AG20443 (cell line): Measurements from ENCODE around the gene PAX5.

ENCODE experiments used
- DNase-seq: peaks from one replicate; pipeline ENCODE4 v3.0.0; 2012; ENCODE audit warnings: low spot score, mixed read lengths

The PAX5 gene

DNA sequence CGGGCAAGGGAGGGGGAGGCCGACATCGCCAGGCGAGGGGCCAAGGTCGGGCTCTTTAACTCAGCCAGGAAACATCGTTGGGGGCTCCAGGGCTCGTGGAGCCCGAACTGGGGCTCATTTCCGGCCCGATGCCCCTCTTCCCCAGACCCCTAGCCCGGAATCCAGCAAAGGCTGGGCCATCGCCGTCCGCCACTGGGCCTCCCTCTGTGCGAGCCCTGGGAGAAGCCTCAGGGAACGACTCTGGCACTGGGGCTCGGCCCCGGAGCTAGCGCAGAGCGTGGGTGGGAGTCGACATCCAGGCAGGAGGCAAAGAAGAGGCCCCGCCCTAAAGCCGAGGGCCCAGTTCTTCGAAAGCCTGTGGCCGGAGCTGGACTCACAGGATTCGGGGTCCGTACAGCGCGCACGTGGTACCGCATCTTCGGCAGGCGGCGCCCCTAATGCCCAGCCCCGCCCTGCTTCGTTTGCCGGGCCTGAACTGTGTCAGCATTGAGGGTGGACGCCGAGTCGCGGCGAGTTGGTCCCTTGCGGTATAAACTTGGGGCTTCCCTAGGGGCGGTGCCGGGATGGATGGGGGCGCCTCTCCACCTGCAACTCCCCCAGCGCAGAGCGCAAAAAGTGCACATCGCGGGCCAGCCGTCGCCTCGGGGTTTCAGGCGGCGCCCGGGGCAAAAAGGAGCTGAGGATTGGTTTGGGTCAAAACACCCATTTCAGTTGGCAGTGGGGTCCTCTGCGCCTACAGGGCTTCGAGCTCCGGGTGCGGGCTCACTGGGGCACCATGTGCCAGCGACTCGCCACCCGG, 3.6 kb upstream of the PAX5 start:
- no peak for DNase-seq

DNA sequence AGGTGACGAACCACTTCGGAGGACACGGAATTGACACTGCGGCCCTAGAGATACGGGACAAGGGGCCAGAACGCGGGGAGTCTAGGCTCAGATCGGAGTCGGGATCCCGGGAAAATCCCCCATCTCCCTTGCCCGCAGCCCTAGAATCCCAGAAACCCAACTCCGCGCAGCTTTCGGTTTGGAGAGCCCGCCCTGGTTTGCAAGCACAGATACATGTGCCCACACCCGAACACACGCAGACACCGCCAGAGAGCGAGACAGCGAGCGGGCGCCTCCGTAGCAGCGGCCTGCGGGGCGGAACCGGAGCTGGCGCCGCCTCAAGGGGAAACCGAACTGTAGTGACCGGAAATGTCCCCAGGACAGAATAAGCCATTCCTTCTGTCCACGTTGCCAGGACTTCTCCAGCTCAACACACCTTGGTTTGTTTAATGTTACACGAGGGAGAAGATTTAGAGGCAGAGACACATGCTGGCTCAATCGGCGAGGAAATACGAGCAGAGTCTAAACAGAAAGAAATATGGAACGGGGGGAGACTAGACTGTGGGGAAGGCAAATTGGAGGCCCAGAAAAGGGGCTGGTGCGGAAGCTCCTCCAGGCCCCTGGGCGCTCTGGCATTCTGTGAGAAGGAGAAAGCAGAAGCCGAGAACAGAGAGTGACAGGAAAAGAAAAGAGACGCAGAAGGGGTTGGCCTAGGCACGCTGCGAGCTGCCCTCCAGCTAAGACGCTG, 2.9 kb upstream of the PAX5 start:
- peak; percentile 59 for DNase-seq

DNA sequence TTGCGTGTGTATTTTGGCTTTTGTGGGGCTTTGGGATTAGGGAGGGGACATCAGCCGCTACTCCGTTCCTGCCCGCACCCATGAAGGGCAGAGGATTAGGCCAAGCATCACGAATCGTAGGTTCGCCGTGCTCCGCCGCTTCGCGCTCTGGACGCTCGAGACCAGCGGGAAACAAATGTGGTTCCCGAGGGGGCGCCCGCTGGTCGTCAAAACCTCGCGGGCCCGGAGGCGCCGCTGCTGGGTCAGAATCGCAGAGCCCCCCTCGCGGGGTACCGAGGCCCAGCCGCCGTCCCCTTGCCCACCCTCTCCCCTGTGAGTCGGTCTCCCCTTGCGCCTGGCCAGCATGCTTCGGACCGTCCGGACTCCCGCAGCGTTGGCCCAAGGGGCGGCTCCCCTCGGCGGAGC, 2.3 kb upstream of the PAX5 start:
- DNase-seq = no peak

DNA sequence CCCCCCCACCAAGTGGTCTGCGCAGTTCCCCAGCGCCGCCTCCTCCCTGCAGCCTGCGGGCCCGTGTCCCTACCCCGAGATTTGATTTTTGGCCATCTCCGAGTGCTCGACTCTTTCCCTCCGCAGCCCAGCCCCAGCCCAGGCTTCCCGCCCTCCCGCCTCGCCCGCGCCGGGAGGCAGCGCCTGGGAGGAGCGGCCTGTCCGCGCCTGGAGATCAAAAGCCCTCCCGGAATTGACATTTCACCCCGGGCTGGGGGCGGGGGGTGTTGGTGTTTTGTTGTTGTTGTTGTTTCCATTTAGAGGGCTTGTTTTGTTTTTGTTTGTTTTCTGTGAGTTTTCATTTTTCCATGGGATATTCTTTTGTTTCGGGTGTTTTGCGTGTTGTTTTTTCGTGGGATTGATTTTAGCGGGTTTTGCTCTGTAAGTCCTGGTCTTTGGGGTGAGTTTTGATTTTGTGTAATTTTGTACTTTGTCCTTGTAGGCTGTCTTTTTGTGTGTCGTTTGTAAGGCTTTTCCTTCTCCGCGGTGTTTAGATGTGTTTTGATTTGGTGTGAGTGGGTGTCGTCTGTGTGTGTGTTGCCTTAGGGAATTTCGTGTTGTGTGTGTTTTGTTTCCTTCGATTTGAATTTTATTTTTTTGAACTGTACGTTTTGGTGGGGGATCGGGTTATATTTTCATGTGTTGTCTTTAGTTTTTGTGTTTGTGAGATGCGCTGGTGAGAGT, 1.7 kb upstream of the PAX5 start:
- no peak for DNase-seq

DNA sequence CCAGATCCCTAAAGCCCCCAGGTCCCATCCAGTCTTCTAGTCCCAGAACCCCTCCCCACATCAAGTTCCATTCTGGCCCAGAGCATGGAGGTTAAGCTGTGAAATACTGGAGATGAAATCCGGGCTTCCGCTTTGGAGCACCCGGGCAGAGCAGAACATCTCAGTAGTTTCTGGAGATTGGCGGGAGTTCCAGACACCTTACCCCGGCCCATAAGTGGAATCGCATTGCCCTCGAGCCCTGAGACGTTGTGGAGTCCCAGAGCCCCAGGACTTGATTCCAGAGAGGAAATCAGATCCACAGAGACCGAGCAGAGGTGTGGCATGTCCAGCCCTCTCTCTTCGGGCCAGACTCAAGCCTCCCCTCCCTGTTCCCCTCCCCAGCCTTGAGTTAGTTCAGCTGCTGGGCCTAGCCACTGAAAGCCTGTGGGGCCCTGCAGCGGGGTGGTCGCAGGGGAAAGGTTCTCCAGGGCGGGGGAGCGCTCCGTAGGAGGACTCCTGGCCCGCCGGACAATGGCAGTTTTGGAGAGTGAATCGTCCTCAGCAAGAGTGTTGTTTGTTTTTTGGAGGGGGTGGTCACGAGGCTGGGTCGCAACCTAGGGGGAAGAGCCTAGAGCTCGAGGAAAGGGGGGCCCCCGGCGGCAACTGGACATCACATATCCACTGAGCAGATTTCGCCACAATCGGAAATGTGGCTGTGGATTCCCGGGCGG, 1.0 kb upstream of the PAX5 start:
- no peak for DNase-seq

DNA sequence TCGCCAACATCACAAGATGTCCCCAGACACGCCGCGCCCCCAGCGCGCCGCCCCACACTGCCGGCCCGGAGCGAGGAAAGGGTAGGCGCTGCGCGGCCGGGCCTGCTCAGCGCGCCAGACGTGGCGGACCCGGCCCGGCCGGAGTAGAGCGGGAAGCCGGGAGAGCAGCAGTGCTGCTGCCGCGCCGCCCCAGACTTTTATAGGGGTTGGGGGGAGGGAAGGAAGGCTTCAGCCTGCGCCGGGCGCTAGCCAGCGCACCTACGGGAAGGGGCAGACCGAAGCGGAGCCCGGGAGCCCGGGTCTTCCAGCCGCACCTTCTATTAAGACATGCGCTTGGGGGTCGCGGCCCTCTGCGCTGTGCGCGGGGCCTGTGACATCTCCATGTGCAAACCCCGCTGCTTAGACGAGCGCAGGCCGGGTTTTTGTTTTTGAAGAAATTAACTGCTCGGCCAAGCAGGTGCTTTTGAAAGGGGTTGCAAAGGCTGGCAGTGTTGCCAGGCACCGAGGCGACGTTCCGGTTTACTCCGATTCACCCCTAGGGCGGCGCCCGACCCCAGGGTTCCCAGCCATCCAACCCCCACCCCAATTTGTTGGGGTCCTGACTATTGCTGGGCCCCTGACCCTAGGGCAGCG, 353 bp upstream of the PAX5 start:
- peak; percentile 53 for DNase-seq

DNA sequence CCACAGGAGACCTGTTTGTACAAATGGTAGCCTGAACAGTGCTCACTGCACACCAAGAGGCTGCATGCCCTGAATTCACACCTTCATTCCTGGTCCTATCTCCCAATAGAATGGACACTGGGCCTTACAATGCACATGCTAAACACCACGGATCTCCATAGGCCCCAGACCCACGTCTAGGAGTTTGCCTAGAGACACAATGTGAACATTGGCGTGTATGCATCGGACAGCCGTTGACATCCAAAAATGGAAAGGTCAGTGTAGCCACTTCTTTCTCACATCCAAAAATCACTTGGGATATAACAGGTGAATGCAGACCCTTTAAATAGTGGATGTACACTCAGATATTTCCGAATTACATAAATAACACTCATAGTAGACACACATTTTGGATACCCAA, 927 bp downstream of the PAX5 start:
- no peak for DNase-seq

DNA sequence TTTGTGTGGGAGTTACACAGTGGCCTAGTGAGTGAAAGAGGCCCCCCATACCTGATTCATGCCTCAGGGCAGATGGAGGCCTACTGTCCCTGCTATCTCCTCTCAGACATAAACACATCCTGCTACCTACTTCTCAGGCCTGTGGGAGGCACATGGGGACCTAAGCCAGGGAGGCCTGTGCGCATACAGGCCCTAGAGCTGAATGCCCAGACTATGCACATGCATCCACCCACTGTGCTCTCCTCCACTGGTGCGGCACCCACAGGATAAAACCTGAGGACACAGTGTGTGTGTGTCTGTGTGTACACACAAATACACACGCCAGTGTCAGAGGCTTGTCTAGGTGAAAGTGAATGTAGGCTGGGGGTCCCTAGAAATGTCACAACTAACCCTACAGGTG, 1.4 kb downstream of the PAX5 start:
- DNase-seq = no peak

DNA sequence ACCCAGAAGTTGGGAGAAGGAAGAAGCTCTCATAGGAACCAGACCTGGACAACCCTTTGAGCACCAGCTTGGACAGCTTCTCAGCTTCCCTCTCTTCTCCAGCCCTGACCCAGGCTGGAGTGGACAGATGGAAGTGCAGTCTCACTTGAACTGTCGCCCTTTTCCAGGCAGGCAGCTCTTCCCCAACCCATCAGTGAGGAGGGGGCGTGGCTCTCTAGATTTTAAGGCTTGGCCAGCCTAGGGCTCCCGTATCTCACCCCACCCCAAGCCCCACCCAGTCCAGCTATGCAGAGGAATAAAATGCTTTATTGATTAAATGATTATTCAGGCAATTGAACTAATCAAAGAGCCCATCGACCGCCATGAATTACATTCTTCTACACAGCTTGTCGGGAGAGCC, 2.2 kb downstream of the PAX5 start:
- DNase-seq = no peak

DNA sequence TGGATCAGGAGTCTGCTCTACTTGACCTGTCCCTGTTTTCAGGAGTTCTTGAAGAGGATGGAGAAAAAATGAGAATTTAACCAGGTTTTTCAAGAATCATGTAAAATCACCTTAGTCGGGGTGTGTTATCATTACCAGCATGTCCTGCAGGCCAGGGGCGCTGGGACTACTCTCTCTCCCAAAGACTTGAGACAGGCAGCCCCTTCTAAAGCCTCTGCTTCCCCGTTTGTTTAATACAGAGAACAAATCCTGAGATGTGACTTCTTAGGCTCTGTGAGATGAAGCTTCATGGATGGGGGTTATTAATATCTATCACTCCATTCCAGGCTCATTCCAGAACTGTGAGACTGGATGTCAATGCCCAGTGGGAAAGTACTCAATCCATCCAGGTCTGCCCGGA, 3.0 kb downstream of the PAX5 start:
- DNase-seq = no peak

DNA sequence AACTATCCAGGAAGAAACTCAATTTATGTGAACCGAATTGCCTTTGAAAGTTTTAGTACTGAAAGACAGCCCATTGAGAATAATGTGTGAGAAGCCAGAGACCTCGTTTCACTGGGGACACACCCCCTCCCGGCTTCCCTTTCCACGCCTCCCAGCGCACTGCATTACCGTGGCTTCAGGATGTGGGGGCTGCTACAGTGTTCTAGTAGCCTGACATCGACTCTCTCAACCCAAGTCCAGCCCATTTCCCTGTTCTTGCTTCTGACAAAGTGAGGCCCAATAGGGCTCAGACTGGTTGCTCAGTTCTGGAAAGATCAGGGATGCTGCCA, 3.5 kb downstream of the PAX5 start:
- DNase-seq = no peak

DNA sequence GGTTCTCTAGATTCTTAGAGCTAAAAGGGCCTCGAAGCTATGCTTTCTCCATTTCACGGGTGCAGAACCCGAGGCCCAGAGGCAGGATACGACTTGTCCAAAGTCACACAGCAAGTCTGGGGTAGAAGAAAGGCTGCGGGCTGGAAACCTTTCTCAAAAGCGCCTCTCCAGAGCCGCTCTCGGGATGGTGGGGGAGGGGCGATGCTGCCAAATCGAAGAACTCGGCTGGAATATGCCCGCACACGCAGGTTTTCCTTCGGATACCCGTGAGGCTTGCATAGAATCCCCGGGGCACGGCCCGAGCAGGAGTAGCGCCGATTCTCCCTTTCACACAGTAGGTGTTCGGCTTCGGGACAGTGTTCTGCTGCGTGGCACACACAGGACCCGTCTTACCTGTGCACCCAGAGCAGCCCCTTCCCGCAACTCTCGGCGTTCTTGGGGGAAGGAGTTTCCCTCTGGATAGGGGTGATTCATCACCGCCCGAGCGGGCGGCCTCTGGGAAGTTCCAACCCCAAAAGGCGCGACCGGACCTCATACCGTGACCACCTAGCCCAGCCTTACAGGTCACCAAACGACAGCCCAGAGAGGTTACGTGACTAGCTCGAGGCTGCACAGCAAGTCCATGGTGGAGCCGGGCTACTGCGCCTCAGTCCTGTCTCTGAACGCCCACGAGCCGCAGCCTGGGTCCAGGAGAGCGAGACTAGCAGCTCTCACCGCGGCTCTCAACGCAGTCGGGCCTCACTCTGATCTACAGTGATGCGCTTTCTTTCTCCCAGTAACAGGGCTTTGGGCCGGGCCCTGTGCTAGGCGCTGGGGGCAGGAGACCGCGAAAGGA, 4.1 kb downstream of the PAX5 start:
- no peak for DNase-seq

DNA sequence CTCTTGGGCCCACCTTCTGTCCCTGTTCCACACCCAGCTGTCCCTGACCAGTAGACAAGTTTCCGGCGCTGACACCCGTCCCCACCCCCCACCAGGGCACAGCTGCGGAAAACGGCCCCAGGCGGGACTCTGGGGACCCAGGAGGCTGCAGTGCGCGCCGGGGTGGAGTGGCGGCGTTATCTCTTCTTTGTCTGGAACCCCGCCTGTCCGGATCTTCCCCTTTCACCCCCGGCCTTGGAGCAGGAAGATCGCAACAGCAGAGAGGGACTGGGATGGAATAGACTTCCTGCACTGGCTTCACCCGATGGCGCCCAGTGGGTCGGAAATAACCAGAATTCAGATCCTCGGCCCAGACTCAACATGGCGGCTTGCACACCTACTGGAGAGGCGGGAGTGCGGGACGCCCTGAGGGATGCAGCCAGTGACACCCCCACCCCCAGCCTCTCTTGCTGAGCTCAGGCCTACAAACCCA, 4.7 kb downstream of the PAX5 start:
- no peak for DNase-seq

DNA sequence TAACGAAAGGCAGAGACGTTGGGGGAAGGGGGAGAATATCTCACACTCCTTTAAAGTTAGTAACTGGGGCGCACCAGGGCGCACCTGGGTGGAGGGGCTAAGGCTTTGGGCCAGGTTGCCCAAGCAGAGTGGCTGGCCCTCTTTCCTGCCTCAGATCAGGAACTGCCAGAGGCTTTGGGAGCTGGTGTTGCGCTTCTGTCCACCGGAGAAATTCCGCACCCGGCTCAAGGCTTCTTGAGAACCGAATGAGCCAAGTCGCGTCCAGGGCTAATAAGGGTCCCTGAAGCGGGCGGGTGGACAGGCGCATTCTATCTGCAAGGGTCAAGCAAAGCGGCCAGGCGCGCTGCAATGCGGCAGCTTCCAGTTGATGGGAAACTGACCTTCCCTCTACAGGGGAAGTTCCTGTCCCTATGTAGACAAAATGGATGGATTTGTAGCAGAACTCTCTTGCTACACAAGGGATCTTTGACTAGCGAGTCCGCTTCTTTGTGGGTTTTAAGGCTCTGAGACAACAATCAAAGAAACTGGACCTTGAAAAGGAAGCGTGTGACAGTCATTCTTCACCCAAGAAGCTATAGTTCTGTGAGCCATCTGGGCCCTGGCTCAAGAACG, 5.5 kb downstream of the PAX5 start:
- DNase-seq = no peak

DNA sequence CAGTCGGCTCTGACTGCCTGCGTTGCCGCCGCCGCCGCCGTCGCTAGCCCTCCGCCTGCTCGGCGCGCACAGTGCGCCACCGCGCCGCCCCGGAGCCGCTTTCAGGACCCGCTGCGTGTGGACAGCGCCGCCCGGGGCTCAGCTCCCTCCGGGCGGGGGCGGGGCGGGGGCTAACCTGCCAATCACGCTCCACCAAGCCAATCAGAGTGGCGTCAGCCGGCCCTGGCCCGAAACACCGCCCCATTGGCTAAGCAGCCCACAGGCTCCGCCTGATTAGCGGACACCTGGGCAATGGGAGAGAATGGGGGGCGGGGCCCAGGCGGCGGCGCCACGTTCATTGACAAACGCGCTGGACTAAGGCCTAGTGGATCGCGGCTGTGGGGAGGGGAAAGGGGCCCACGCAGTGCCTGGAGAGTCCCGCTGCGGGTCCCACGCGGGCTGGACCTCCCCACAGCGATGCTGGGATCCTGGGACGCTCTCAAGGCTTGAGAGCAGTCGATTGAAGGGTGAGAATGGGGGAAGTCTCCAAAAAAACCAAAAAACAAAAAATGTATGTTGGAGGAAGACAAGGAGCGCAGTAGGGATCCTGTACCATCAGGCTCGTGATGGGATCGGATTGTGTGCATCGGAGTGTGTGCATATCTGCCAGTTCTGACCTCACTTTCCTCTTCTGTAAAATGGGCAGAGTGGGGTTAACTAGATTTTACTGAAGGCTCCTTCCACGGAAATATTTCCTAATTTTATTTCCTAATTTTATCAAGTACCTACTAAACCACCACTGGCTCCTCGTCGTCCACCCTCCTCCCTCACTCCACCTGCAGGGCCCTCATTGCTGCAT, 6.3 kb downstream of the PAX5 start:
- DNase-seq = peak; percentile 94

DNA sequence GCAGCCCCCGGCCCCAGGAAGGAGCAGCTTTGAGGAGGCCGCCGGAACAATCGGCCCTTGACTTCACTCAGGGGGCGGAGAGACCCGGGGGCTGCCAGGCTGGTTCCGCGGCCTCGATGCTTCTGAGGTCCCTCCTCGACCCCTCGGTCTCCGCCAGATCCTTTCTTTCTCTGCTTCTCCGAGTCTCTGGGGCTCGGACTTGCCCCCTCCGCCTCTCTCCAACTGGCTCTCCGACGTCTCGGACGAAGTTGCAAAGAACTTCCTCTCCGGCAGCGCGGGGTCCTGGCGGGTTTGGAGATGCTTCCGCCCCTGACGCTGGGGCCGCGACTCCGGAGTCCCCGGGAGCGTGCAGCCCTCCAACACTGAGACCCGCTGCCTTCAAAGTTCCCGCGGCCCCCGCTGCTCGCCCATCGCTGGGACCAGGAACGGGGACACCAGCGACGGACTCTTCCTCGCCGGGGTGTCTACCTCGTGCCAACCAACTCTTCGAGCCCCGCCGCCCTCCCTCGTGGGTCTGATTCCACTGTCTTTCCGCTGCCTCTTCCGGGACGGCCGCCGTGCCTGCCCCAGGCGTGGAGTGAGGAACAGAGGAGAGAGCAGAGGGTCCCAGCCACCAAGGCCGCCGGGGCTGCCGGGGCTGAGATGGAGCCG, 7.0 kb downstream of the PAX5 start:
- DNase-seq = no peak

DNA sequence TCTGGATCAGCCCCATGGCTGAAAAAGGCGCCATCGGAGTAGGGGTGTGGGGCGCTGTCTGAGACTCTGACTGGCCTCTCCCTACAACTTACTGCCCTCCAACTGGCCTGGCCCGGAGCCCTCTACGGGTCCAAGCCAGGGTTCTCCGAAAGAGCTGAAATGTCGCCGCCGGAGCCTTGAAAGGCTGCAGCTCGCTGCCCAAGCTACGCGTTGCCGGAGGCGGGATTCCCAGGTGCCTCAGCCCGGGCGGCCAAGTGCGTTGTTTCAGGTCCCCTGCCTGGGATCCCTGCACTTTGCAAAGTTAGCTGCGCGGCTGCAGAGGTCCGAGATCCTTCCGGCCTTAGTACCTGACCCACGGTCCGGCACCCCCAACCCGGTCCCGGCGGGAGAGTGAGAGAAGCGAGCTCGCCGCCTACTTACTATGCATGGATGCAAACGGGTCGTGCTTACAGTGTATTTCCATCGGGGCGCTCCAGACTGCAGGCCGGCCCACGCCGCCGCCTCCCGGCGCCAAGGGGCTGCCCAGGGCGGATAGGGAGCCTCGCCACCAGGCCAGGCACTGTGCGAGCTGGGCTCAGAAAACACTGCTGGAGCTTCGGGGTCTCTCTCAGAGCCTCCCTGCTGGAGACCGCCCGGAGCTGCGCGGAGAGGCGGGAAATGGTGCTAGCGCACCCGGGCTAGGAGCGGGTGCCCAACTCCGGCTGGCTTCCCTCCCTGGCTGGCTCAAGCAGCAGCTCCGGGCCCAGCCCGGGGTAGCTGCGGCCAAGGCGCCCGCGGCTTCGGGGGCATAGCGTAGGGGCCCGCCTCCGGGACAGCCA, 7.7 kb downstream of the PAX5 start:
- no peak for DNase-seq

DNA sequence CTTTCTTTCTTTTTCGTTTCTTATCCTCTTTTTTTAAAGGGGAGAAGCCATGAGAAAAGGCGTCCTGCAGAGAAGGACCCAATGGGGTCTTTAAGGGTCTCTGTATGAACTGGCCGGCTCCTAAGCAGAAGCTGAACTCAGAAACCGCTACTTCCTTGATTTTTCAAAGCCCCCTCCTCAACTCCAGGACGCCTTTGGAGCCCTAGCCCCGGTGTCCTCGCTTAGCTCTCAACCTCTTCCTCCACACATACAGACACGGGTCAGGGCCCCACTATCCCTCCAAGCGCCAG, 8.3 kb downstream of the PAX5 start:
- no peak for DNase-seq
